Osteocyte (in vitro differentiated cells): ENCODE results near the gene DACH1. TPM values are rescaled to one million over a fixed set of nuclear protein-coding genes. Genes with fewer than 3 reads are reported as not detected.

Source experiments
- DNase-seq: peaks from one replicate; pipeline ENCODE4 v3.0.0; 2021; ENCODE audit warnings: mixed read lengths; ENCODE audit not compliant: unreplicated experiment; ENCODE audit errors: extremely low spot score
- H3K27ac Mint-ChIP-seq: one replicate; pipeline ENCODE4 v1.8.0; 2021; ENCODE audit warnings: mild to moderate bottlenecking, mixed read lengths; ENCODE audit not compliant: unreplicated experiment
- H3K27me3 Mint-ChIP-seq: one replicate; pipeline ENCODE4 v1.8.0; 2021; ENCODE audit warnings: mixed read lengths; ENCODE audit not compliant: unreplicated experiment
- H3K36me3 Mint-ChIP-seq: one replicate; pipeline ENCODE4 v1.8.0; 2021; ENCODE audit warnings: mixed read lengths; ENCODE audit not compliant: unreplicated experiment
- H3K4me1 Mint-ChIP-seq: one replicate; pipeline ENCODE4 v1.8.0; 2021; ENCODE audit warnings: mixed read lengths; ENCODE audit not compliant: unreplicated experiment
- H3K4me3 Mint-ChIP-seq: one replicate; pipeline ENCODE4 v1.8.0; 2021; ENCODE audit warnings: mild to moderate bottlenecking, moderate library complexity, mixed read lengths; ENCODE audit not compliant: unreplicated experiment
- H3K9me3 Mint-ChIP-seq: one replicate; pipeline ENCODE4 v1.8.0; 2021; ENCODE audit warnings: mixed read lengths; ENCODE audit not compliant: unreplicated experiment
- CTCF ChIP-seq: fragments of 200-600 bp; sonication (generic); IDR thresholded peaks from 2 replicates; pipeline ENCODE4 v1.5.0; 2021; ENCODE audit warnings: antibody characterized with exemption, mild to moderate bottlenecking, moderate library complexity
- total RNA-seq: library from RNA; stranded (reverse); gene quantifications from 2 replicates; pipeline ENCODE4 v1.2.1, GENCODE V29; 2021

DACH1 gene
- total RNA-seq, 1 donor from 2014 or later: 0.54 TPM

GRCh38 chr13:71871844-71872243 is 4.8 kb upstream of the DACH1 start:
- H3K27ac Mint-ChIP-seq: no peak overlapping the region
- no peak for TF ChIP-seq CTCF
- peaks cover 88% of the 10 kb centered on the region for H3K27me3 Mint-ChIP-seq
- H3K4me1 Mint-ChIP-seq: peaks cover 8% of the 10 kb centered on the region
- no peak overlapping the region for H3K4me3 Mint-ChIP-seq
- no peaks in the 10 kb centered on the region for H3K9me3 Mint-ChIP-seq
- H3K36me3 Mint-ChIP-seq: no peaks in the 10 kb centered on the region
- no peak for DNase-seq

GRCh38 chr13:71871176-71871754 is 4.3 kb upstream of the DACH1 start:
- Mint-ChIP-seq H3K27me3 (peaks cover 89% of the 10 kb centered on the region), H3K4me1 (peaks cover 11% of the 10 kb centered on the region), H3K36me3 (no peaks in the 10 kb centered on the region), H3K9me3 (no peaks in the 10 kb centered on the region), H3K27ac (no peak overlapping the region), H3K4me3 (no peak overlapping the region)
- no peak for DNase-seq
- no peak for TF ChIP-seq CTCF

- no peak overlapping the region for H3K27ac Mint-ChIP-seq
- TF ChIP-seq CTCF: no peak
- H3K9me3 Mint-ChIP-seq: no peaks in the 10 kb centered on the region
- H3K27me3 Mint-ChIP-seq: peaks cover 79% of the 10 kb centered on the region
- no peaks in the 10 kb centered on the region for H3K36me3 Mint-ChIP-seq
- no peak for DNase-seq
- no peak overlapping the region for H3K4me3 Mint-ChIP-seq
- H3K4me1 Mint-ChIP-seq: peaks cover 16% of the 10 kb centered on the region
These were observed 3.1 kb upstream of the DACH1 start for GRCh38 chr13:71870100-71870499.

- TF ChIP-seq CTCF: no peak
- Mint-ChIP-seq H3K36me3 (no peaks in the 10 kb centered on the region), H3K27ac (no peak overlapping the region), H3K9me3 (no peaks in the 10 kb centered on the region), H3K27me3 (peaks cover 79% of the 10 kb centered on the region), H3K4me3 (no peak overlapping the region), H3K4me1 (peaks cover 24% of the 10 kb centered on the region)
- DNase-seq: no peak
These were observed 2.3 kb upstream of the DACH1 start for GRCh38 chr13:71869274-71869673.

- Mint-ChIP-seq H3K27me3 (peaks cover 85% of the 10 kb centered on the region), H3K36me3 (no peaks in the 10 kb centered on the region), H3K4me3 (peak overlapping the region; percentile 91), H3K4me1 (peaks cover 24% of the 10 kb centered on the region), H3K27ac (no peak overlapping the region), H3K9me3 (no peaks in the 10 kb centered on the region)
- no peak for DNase-seq
- no peak for TF ChIP-seq CTCF
These were observed 471 bp downstream of the DACH1 start for GRCh38 chr13:71866335-71867130.
